Sigmoid colon (tissue), 4 donors: Measurements from ENCODE around the gene NBEAL2.

Experiments
- CTCF ChIP-seq, 4 experiments: fragments of 450-650 bp in 3 of 4; fragments of 200-600 bp in 1 of 4; IDR thresholded peaks; one replicate each; pipeline ENCODE4 v1.5.1; 2016 to 2019; ENCODE audit warnings: antibody characterized with exemption in 4 of 4, mild to moderate bottlenecking in 3 of 4, moderate library complexity in 2 of 4
- EP300 ChIP-seq, 4 donors: sonication (generic); formaldehyde crosslinking; IDR thresholded peaks; one replicate each; pipeline ENCODE4 v1.6.1; 2017; ENCODE audit warnings: antibody characterized with exemption in 4 of 4
- POLR2A ChIP-seq, 2 donors: fragments of 450-650 bp; IDR thresholded peaks; one replicate each; pipeline ENCODE4 v1.6.1; 2016; ENCODE audit warnings: antibody characterized with exemption in 2 of 2, mild to moderate bottlenecking in 2 of 2, moderate library complexity in 2 of 2
- POLR2AphosphoS5 ChIP-seq, 4 donors: sonication (generic); formaldehyde crosslinking; IDR thresholded peaks; one replicate each; pipeline ENCODE4 v1.6.1; 2017; ENCODE audit warnings: antibody characterized with exemption in 4 of 4

GRCh38 chr3:47003461-47004368, 24.2 kb downstream of the NBEAL2 start:
- no peak for TF ChIP-seq CTCF (IDR thresholded peaks at IDR 0.05)
- TF ChIP-seq POLR2AphosphoS5 (IDR thresholded peaks at IDR 0.05), result no peak
- no peak for TF ChIP-seq POLR2A (IDR thresholded peaks at IDR 0.05)
- TF ChIP-seq EP300 (IDR thresholded peaks at IDR 0.05), result no peak
